HL-60/S4 treated with retinoic acid at 250 ng/mL for 4 days and 3 days (cell line): ENCODE data around the gene RIPOR3.
"Not testable (repeated sequence)": the region's sequence is repeated elsewhere in the genome, so short reads cannot be mapped to it uniquely, and the experiment has no call there.

Experiments
- in situ Hi-C: fragments of 300-500 bp; cut with MboI; formaldehyde crosslinking; loops from 2 replicates; pipeline ENCODE4 v1.7.0; 2022; ENCODE audit warnings: low sequenced_read_pairs

RIPOR3 gene

DNA sequence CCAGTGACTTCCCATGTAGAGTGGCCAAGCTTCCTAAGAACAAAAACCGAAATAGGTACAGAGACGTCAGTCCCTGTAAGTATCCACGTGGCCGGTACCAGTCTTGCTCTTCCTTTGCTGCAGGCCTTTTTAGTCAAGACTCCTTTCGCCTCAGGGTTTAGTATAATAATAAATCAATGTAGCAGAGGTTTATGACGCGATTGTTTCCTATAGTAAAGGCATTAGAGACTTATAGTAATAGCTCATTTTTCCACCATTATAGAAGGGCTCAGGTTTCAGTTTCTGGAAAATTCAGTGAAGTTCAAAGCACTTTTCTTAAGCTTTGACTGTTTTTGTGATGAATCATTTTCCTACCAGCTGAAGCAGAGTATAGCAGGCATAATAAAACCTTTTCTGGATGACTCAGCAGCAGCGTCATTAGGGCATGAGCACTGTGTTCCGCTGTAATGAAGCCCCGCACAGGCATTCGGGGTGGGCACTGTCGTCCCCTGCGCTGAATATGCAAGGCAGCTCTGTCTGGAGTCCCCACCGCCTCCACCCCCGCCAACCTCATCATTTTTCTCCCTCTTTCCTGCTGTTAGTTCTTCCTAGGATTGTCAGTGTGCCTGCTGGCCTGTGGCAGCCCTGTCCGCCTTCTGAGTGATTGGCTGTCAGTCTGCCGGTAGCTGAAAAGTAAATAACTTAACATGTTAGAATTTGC, 129.8 kb downstream of the RIPOR3 start:
- in situ Hi-C loops = no loop called here

DNA sequence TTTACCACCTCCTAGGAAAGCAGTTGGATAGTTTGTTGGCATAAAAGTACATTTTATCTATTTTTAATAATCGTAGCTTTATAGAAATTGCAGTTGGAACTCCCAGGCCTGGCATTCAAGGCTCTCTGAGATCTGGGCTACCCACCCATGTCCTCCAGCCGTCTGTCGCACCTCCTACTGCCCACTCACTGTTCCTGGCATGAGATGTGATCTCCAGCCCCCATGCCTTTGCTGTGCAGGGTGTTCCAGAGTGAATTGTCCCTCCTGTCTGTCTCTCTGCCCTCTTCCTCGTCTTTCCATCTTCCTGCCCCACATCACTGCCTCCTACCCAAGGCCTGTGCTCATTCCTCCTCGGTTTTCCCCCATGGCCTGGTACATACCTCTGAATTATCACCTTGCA, 130.5 kb downstream of the RIPOR3 start:
- in situ Hi-C loops = no loop called here

DNA sequence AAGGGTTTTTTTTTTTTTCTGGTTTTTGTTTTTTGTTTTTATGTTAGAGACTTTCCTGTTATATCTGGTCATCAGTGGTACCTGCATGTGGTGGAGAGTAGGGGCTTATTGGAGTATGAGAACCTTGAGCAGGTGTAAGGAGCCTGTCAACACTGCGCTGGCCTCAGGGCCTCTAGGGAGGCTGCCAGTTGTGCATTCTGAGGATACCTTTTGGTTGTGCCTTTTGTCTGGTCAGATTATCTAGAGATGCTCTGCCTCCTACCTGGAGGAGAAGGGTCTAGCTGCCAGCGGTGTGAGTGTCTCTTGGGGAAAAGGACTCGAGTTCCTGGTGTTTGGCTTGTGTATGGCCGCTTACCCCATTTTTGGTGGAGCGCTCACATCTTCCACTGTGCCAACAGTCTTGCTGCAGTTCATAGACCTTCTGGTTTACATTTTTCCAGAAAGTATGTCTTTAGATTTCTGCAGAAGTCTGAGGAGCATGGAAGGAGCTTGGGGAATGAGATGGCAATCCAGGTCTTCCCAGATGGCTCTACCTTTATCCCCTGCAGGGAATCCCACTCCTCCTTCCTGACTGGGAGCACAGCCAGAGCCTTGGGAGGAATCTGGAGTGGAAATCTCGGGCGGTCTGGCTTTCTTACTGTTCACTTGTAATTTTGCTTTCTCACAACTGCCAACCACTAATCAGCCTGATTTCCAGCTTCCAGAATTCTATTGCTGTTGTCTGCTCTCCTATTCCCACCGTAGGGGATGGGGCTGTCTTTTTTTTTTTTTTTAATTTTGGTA, 131.3 kb downstream of the RIPOR3 start:
- in situ Hi-C loops = no loop called here

DNA sequence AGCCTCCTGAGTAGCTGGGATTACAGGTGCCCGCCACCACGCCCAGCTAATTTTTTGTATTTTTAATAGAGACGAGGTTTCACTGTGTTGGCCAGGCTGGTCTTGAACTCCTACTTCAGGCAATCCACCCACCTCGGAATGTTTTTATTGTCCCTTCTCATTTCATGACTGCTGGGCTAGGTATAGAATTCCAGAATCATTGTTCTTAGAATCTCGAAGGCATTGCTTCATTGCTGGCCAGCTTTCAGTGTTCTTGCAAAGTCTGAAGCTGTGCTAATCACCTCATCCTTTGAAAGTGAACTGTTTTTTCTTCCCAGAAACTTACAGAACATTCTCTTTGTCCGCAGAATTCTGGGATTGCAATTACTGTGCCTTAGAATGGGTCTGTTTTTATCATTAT, 132.2 kb downstream of the RIPOR3 start:
- in situ Hi-C loops = no loop called here

DNA sequence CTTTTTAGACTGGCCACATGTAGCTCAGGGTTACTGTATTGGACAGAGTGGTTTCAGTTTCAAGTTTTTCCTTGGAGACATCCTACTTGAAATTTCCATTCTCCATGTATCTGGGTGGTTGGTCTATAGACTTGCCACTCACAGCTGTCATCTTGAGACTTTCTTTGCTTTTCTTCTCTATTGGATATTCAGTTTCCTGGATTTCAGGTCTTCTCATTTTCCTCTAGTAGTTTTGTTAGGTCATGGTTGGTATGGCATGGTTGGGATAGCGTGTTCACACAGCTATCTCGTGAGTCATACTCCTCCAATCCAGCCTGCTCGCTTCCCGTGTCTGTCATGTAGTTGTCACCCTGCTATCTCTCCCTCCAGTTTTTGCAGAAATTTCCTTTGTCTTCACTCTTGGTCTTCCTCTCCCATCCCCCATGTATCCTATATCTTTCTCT, 132.8 kb downstream of the RIPOR3 start:
- in situ Hi-C loops = no loop called here

DNA sequence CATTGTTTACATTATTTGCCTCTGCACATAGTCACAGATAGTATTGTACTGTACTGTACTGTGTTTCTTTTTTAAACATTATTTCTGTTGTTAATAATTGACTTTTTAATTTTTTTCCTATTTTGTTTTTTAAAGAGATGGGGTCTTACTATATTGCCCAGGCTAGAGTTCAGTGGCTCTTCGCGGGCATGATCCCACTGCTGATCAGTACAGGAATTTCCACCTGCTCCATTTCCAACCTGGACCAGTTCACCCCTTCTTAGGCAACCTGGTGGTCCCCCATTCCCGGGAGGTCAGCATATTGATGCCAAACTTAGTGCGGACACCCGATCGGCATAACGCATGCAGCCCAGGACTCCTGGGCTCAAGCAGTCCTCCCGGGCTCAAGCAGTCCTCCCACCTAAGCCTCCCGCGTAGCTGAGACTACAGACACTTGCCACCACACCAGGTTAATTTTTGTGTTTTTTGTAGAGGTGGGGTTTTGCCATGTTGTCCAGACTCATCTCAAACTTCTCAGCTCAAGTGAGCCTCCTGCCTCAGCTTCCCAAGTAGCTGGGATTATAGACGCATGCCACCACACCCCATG, 133.7 kb downstream of the RIPOR3 start:
- in situ Hi-C loops = no loop called here

DNA sequence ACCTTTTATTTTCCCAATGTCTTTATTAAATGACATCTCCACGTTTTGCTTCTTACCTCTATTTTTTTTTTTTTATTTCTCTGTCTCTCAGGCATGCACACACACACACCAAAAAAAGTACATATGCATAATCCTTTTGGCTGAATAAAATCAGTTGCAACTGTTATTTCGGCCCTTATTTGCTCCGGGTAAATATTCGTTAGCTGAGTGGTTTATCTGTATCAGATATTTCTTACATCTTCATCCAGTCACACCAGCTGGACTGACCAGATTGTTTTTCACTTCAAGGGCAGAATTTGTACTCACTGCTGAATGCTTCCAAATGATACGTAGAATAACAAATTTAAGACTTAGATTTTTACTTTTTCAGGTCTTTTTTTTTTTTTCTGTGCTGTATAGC, 135.7 kb downstream of the RIPOR3 start:
- in situ Hi-C loops = no loop called here

DNA sequence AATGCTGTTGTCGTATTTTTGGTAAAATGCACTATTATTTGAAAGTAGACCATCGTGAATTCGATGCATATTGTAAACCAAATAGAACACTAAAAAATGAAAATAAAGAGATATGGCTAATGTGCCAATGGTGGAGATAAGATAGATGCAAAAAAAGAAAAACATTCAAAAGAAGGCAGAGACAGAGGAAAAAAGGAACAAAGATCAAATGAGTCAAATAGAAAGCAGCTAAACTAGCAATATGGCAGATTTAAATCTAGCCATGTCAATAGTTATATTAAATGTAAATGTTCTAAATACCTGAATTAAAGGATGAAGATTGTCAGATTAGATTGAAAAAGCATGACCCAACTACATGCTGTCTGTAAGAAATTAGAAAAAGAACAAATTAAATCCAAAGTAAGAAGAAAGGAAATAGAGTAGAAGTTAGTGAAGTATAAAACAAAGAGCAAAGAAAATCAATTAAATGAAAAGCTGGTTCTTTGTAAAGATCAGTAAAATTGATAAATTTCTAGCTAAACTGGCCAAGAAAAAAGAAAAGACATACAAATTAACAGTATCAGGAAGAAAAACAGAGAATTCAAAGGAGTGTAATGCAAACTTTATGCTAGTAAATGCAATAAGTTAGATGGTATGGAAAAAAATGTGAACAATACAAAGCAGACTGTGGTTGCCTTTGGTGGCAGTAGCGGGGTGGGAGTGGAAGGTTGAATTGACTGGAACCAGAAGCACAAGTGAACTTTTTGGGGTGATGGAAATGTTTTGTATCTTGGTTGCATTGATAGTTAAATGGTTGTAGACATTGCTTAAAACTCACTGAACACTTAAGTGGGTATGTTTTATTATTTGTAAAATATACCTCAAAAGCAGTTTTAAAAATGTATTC, 136.4 kb downstream of the RIPOR3 start:
- in situ Hi-C loops = no loop called here

DNA sequence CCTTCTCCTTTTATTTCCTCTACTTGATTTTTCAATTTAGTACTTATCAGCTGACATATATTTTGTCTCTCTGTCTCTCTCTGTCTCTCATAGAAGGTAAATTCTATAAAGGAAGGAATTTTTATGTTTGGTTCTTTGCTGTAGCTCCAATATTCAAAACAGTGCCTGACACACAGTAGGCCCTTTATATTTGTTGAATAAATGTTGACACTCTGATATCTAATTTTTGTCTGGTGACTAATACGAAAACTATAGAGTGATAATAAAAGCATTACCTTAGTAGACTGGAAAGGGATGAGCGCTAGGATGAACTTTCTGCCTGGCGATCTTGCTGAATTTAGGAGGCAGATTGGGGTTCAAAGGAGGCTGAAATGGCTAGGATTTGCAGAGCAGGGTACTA, 138.4 kb downstream of the RIPOR3 start:
- in situ Hi-C loops = no loop called here

DNA sequence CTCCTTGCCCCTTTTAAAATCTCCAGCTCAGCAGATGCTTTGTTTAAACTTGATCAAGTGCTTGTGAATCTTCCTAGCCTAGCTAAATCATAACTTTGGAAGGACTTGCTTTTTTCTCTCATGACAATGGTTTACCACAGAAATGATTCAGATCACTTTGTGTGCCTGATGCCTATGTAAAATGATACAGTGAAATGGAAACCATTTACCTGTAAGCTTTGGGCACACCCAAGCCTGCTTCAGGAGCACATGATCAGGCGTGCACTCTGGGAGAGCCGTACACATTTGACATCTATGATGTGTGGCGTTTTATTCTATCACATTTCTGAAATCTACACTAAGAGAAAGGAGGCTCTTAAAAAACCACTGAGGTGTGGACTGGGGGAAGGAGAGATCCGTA, 140.1 kb downstream of the RIPOR3 start:
- in situ Hi-C loops = no loop called here

DNA sequence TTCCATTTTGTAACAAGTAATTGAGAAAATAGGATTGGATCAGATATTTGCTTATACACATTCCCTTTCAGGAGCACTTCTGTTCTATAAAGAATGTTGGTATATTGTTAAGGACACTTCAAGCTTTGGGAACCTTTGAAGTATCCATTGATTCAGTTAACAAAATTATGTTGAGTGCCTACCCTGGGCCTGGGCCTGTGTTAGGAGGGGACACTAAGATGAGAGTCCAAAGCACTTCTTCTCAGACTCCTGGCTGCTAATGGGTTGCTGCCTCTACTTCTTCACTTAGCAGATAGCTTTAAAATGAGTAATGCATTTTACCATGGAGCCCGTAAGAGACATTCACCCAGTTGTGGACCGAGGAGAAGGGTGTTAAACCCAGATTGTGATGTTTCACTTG, 140.8 kb downstream of the RIPOR3 start:
- in situ Hi-C loops = no loop called here

DNA sequence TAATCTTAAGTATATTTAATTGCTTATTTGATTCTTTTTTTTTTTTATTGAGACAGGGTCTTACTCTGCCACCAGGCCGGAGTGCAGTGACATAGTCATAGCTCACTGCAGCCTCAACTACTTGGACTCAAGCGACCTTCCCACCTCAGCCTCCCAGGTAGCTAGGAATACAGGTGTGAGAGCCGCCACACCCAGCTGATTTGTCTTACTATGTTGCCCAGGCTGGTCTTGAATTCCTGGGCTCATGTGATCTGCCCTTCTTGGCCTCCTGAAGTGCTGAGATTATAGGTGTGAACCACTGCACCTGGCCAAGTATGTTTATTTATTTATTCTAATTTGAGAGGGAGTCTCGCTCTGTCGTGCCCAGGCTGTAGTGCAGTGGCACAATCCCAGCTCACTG, 142.9 kb downstream of the RIPOR3 start:
- in situ Hi-C loops = no loop called here

DNA sequence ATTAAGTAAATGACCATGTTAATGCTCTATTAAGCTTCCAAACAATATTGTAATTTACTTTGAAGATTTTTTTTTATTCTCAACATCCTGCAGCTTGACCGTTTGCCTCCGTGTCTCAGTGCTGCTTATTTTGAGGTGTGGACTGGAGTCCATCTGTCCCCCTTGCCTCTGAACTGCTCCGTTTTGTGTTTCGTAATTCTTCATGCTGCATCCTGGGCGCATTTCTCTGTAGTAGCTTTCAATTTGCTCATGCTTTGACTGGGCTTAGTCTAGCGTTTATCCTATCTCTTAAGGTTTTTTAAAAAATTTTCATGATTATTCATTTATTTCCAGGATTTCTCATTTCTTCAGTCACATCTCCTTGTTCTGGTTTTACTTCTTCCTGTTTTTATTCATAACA, 143.4 kb downstream of the RIPOR3 start:
- in situ Hi-C loops = no loop called here

DNA sequence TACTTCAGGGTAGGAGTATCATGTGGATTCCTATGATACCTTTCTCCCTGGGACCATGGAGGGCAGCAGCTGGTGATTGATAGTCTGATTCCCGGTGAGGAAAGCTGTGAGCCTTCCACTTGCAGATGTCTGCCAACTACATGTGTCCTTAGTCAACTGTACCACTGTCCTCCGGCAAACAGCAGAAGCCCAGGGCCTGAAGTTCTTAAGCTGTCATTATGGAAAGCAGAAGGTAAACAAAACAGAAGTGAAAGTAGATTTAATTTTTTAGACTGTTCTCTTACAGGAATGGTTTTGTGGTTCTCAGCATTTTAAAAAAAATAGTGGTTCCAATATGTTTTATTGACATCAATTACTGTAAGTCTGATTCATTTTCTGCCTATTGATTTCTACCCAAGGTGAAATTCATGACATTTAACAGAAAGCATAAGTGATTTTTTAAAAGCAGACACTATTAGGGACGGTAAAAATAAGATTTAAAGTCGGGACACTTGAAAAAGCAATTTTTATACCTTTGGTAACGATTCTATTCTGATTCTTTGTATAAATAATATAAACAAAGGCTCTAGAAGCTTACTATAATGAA, 144.5 kb downstream of the RIPOR3 start:
- in situ Hi-C loops = no loop called here

DNA sequence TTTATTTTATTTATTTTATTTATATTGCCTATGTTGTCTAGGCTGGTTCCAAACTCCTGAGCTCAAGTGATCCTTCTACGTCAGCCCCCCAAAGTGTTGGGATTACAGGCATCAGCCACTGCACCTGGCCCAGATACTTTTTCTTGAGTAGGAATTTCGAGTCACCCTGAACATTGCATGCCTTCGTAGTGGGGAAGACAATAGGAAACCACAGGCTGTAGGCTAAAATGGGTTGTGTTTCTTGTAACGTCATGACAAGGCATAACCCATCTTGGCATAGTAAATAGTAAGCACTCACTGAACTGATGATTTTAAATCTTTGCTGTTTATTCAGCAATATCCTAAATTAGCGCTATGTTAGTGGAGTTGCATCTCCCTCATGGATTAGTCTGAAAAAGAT, 146.2 kb downstream of the RIPOR3 start:
- in situ Hi-C loops = no loop called here

DNA sequence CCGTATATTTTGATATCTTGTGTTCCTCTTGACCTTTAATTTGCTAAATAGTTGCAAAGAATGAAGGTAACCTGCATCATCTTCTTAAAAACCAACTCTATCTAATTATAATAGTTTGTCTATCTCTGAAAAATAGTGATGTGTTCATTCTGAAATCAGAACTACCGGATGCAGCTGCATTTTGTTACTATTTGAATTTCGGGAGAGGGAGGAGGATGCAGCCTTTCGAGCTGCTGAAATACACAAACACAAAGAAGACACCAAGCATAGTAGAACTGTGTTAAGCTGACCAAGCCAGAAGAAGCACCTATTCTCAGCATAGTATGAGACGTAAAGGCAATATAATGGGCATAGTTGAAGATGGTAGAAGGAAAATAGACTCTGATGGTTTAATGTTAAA, 148.0 kb downstream of the RIPOR3 start:
- in situ Hi-C loops = no loop called here

DNA sequence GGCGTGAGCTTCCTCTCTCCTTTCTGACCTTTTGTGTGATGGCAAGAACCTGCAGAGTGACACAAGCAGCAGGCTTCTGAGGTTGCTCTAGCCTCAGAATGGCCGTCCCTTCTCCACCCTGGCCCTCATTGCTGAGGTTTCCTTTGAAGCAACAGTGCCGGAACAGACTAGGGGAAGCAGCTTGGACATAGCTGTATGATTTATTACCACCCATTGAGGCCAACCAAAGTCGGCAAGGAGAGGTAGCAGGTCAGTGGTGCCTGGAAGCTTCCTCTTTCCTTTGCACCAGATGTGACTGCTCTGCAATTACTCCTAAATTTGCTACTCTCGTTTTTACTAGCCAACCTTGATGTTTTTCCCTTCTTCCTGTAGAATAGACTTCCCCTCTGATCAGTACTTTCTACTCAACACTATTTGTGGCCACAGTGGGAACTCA, 149.7 kb downstream of the RIPOR3 start:
- in situ Hi-C loops = no loop called here

DNA sequence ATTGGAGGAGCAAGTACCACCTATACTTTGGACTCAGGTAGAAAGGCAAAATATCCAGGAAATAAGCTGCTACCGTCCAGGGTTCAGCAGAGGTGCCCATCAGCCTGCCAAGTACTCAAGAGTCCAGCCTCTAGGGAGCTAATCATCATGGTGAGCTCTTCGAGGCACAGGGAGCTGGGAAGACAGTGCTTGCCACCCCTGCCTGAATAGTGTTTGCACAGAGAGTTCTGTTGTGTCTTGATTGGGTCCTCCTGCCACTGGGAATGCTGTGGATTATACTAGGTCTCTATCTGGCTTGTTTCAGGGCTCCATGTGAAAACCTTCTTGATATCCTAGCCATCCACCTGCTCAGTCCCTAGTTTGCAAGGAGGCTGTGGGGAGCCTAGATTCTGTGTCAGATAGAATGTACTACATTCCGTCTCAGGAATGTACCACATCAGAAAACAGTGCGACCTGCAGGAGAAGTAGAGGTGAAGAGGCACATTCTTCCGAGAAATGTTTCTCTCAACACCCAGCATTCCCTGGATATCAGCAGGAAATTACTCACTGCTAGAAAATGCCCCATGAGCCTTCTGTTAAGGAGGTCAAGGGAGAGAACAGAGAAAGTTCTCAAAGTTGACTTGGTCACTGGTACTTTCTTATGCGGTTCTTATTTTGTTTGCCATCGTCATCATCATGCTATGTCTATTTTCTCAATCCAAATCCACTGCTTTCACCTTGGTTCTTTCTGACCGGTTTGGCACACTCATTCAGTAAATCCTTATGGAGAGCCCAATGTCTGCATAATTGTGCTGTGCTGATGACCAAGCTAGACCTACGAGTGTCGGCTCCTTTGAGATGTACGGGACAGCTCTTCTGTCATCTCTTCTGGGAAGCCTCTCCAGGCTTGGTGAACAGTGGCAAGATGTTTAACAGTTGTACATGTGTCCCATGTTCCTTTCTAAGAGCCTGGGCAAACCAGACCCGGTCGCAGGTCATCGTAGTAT, 150.4 kb downstream of the RIPOR3 start:
- in situ Hi-C loops = no loop called here

DNA sequence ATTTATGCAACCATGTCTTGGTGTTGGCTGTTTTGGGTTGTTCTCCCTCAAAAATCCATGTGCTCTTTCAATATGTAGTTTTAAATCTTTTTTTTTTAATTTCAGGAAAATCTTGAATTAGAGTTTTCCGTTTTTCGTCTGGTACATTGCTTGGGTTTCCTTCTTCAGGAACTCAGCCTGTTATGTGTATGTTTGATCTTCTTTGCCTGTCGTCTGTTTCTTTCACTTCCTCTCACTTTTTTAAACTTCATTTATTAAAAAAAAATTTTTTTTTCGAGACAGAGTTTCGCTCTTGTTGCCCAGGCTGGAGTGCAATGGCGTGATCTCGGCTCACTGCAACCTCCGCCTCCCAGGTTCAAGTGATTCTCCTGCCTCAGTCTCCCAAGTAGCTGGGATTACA, 151.5 kb downstream of the RIPOR3 start:
- in situ Hi-C loops = not testable (repeated sequence)

DNA sequence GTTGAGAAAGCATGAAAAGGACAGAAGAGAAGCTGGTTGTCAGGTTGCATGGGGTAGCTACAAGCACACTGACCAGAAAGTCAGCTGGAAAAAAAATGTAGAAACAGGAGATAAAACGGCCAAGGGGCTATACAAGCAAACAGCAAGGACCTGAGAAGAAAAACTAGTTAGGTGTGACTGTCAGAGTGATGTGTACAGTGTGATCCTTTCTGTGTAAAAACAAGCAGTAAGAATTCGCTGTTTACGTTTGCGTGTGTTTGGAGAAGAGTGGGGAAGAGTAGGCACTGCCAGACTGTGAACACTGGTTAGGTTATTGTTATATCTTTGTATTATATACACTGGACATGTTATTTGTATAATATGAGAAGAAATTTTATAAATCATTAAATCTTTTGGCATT, 153.1 kb downstream of the RIPOR3 start:
- in situ Hi-C loops = no loop called here
